HepG2 (cell line): ENCODE results near the gene MLC1.

ENCODE experiments used
- CTCF ChIP-seq: sonication (generic); formaldehyde crosslinking; IDR thresholded peaks from 2 replicates; pipeline ENCODE4 v1.5.0; 2020; ENCODE audit warnings: mild to moderate bottlenecking, missing genetic modification reagents, moderate library complexity
- RAD21 ChIP-seq: fragments of 450-650 bp; formaldehyde crosslinking; IDR thresholded peaks from 2 replicates; pipeline ENCODE4 v1.5.0; 2020; ENCODE audit warnings: mild to moderate bottlenecking
- ZNF251 ChIP-seq: sonication (generic); formaldehyde crosslinking; IDR thresholded peaks from 2 replicates; pipeline ENCODE4 v1.9.0; 2021; ENCODE audit warnings: mild to moderate bottlenecking, missing genetic modification reagents
- ZNF644 ChIP-seq: IDR thresholded peaks from 2 replicates; pipeline ENCODE4 v1.6.1; 2016; ENCODE audit warnings: low read depth

GRCh38 chr22:50062509-50063135, 22.6 kb downstream of the MLC1 start:
- TF ChIP-seq CTCF (CRISPR knock-in tag) (no peak), ZNF644 (CRISPR knock-in tag) (no peak), ZNF251 (CRISPR knock-in tag) (no peak), RAD21 (CRISPR knock-in tag) (no peak)
